Measurements from ENCODE around the gene CRYZ. TPM values are rescaled to one million over a fixed set of nuclear protein-coding genes. Genes with fewer than 3 reads are reported as not detected.

CRYZ gene
- total RNA-seq, 4 donors from 2014 or later, result 43.8 to 79.7 (median 64.8) TPM

DNA sequence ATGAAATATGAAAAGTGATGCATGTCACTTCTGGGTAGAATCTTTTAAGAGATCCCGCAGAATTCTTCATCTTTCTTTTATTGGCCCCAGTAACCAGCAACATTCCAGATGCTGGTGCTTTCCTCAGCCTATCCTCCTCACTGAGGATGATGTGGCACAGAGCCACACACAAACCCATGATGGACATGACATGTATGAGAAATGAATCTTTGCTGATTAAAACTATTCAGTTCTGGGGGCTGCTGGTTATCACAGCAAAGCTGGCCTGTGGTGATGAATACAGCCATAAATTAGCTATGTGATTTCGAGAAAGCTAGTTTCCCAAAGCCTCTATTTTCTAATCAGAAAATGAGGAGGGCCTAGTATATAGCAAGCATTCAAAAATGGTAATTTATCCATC lies 51.0 kb downstream of the CRYZ start:
- H3K4me3 ChIP-seq, result no peak overlapping the region
- no peaks in the 10 kb centered on the region for H3K4me1 ChIP-seq
- H3K27me3 ChIP-seq, result no peaks in the 10 kb centered on the region
- H3K9me3 ChIP-seq, result no peaks in the 10 kb centered on the region
- 59 to 67% methylated on average over 2 of the region's 2 CpGs for WGBS, 2 donors (ENCODE audit: low coverage in 1 of 2)
- no peak for ATAC-seq
- H3K36me3 ChIP-seq, result no peaks in the 10 kb centered on the region
- TF ChIP-seq EP300 (IDR thresholded peaks at IDR 0.05) (no peak), CTCF (IDR thresholded peaks at IDR 0.05) (no peak), POLR2AphosphoS5 (IDR thresholded peaks at IDR 0.05) (no peak), POLR2A (IDR thresholded peaks at IDR 0.05) (no peak)
- no peak overlapping the region for H3K27ac ChIP-seq

DNA sequence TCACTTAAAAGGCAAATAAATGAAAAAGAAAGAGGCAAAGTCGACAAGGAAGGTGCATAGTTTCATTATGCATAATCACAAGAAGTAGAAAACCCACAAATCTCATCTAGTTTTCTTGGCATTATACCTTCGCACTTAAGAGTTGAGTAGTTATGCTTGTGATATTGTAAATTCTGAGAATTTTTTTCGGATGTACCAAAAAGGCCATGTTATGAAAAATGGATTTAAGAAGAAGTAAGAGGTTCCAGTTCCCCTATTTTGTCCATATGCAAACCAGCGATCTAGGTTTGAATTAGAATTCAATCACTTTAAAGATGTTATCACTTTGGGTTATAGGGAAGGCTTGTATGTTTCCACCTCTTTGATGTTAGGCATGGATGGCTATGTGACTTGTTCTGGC lies 51.4 kb downstream of the CRYZ start:
- no peaks in the 10 kb centered on the region for H3K27me3 ChIP-seq
- ATAC-seq, result no peak
- H3K9me3 ChIP-seq, result no peaks in the 10 kb centered on the region
- 73 to 93% methylated on average over 4 of the region's 4 CpGs for WGBS, 2 donors (ENCODE audit: low coverage in 1 of 2)
- H3K4me1 ChIP-seq, result no peaks in the 10 kb centered on the region
- no peak overlapping the region for H3K27ac ChIP-seq
- H3K36me3 ChIP-seq, result no peaks in the 10 kb centered on the region
- TF ChIP-seq CTCF (IDR thresholded peaks at IDR 0.05) (no peak), POLR2A (IDR thresholded peaks at IDR 0.05) (no peak), EP300 (IDR thresholded peaks at IDR 0.05) (no peak), POLR2AphosphoS5 (IDR thresholded peaks at IDR 0.05) (no peak)
- no peak overlapping the region for H3K4me3 ChIP-seq

DNA sequence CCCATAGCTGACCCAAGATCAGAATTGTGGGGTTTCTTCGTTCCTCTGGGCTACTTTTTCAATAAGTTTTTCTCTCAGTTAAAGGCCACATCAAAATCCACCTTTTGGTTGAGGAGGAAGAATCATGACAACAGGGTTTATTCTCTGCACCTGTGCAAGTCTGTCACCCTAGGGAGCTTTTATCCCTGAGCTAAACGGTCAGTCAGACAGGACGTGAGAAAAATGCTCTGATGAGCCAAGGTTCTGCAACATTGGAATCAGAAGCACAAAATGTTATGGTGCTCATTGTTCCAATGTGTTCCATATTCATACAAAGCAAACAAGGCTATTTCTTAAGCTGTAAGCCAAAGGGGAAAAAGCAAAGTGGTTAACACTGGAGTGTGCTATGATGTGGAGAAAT lies 51.8 kb downstream of the CRYZ start:
- ATAC-seq, result no peak
- Histone ChIP-seq H3K4me3 (no peak overlapping the region), H3K36me3 (no peaks in the 10 kb centered on the region), H3K27me3 (no peaks in the 10 kb centered on the region), H3K4me1 (no peaks in the 10 kb centered on the region), H3K9me3 (no peaks in the 10 kb centered on the region), H3K27ac (no peak overlapping the region)
- TF ChIP-seq POLR2AphosphoS5 (IDR thresholded peaks at IDR 0.05), result no peak
- TF ChIP-seq POLR2A (IDR thresholded peaks at IDR 0.05), result no peak
- TF ChIP-seq CTCF (IDR thresholded peaks at IDR 0.05), result no peak
- no peak for TF ChIP-seq EP300 (IDR thresholded peaks at IDR 0.05)
- WGBS, 2 donors (ENCODE audit: low coverage in 1 of 2), result 36 to 48% methylated on average over 1 to 3 of the region's 3 CpGs

GRCh38 chr1:74679811-74680210 lies 53.0 kb downstream of the CRYZ start:
- no peaks in the 10 kb centered on the region for H3K4me1 ChIP-seq
- H3K9me3 ChIP-seq, result no peaks in the 10 kb centered on the region
- WGBS, 2 donors (ENCODE audit: low coverage in 1 of 2), result 100% methylated on average over 2 of the region's 2 CpGs; no CpG with 5 or more reads in 1 of the 2 donors
- H3K27ac ChIP-seq, result no peak overlapping the region
- no peak overlapping the region for H3K4me3 ChIP-seq
- H3K36me3 ChIP-seq, result no peaks in the 10 kb centered on the region
- ATAC-seq, result no peak
- peaks cover 5% of the 10 kb centered on the region for H3K27me3 ChIP-seq
- no peak for TF ChIP-seq CTCF (IDR thresholded peaks at IDR 0.05)
- TF ChIP-seq POLR2A (IDR thresholded peaks at IDR 0.05), result no peak
- no peak for TF ChIP-seq EP300 (IDR thresholded peaks at IDR 0.05)
- no peak for TF ChIP-seq POLR2AphosphoS5 (IDR thresholded peaks at IDR 0.05)

DNA sequence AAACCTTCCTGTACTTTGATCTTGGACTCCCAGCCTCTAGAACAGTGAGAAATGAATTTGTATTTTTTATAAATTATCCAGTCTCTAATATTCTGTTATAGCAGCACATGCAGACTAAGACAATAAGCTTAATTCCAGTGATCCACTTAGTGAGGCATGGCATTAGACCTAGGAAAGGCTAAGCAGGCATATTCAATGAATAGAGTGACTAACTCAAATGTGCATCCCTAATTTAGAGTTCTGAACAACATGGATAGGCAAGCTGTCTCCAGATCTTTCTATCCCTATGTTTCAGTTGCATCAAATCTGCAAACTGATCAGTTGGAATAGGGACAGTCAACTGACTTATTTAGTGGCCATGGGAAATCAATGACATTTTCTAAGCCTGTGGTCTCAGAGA lies 54.9 kb downstream of the CRYZ start:
- TF ChIP-seq EP300 (IDR thresholded peaks at IDR 0.05), result no peak
- no peak for TF ChIP-seq POLR2AphosphoS5 (IDR thresholded peaks at IDR 0.05)
- no peak for TF ChIP-seq CTCF (IDR thresholded peaks at IDR 0.05)
- TF ChIP-seq POLR2A (IDR thresholded peaks at IDR 0.05), result no peak
- Histone ChIP-seq H3K36me3 (no peaks in the 10 kb centered on the region), H3K4me3 (no peak overlapping the region), H3K27me3 (peaks cover 24% of the 10 kb centered on the region), H3K27ac (no peak overlapping the region), H3K9me3 (no peaks in the 10 kb centered on the region), H3K4me1 (peaks cover 0 to 13% (median 4%) of the 10 kb centered on the region in 3 donors)
- ATAC-seq, result no peak
